T47D (cell line): ENCODE results near the gene SZRD1.

Experiments used
- DNase-seq, 2 experiments: peaks; one replicate each; pipeline versions ENCODE4 v3.0.0 to v3.0.0-alpha.2; 2011 to 2012; ENCODE audit warnings: low read depth in 1 of 2, low spot score in 1 of 2
- JUND ChIP-seq: IDR thresholded peaks from 2 replicates; pipeline ENCODE4 v1.6.1; 2012; ENCODE audit warnings: low read depth
- in situ Hi-C: cut with HindIII; loops from 2 replicates; pipeline ENCODE4 v1.10.0; 2016; ENCODE audit warnings: low sequenced_read_pairs, low pct_unique_long_range_greater_than_20kb

The SZRD1 gene

DNA sequence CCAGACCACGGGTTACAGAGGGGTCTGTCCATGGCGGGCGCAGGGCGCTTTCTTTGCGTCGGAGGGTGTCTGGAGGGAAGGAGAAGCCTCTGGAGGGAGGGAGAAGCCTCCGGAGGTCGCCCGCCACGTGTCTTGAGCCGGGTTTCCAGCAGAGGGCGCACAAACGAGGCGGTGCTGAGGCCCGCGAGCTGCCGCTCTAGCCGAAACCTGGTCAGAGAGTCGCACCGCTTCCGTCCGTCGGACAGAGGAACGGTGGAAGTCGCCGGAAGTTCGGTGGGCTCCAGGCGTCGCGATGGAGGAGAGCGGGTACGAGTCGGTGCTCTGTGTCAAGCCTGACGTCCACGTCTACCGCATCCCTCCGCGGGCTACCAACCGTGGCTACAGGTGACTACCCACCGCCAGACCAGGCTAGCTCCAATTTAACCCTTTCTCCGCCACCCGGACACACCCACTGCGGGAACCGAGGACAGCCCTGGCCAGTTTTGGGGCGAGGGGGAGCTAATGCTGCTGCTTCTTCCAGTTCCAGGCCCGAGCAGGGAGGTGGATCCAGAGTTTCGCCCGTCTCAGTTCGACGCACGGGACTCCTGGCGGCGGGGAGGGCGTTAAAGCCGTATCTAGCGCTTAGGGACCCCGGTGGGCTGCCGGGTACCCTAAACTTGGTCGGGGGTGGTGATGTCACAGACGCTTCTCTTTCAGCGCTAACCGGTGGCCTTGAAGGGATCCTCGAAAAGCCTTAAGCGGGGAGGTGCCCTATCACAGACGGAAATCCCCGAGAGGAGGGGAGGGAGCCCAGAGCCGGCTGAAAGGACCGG is 73.6 kb downstream of the SZRD1 start, which contains the start of gene NECAP2:
Gene NECAP2 (plus strand): TSS at position 255 of the 812 bp plus-strand sequence. CDS start 38 bp downstream, at position 293.
- in situ Hi-C loops: no loop called here
- DNase-seq: peak; percentile 69 to 88
- no peak for TF ChIP-seq JUND

DNA sequence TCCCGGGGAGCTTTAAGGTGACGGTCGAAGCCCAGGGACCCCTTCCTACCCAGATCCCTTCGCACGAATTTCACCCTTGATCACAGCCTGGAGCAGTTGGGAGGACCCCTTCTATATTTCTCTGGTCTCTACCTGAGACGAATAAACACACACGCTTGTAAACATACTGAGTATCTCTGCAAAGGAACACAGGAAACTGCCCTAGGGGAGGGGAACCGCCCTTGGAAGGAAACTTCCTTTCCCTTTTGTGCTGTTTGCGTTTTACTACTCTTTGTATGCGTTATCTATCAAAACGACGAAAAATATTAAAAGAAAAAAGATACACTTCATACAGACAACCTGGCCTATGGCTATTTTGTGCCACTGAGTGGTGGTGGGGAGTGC is 74.2 kb downstream of the SZRD1 start:
- no peak for DNase-seq
- in situ Hi-C loops: no loop called here
- no peak for TF ChIP-seq JUND

DNA sequence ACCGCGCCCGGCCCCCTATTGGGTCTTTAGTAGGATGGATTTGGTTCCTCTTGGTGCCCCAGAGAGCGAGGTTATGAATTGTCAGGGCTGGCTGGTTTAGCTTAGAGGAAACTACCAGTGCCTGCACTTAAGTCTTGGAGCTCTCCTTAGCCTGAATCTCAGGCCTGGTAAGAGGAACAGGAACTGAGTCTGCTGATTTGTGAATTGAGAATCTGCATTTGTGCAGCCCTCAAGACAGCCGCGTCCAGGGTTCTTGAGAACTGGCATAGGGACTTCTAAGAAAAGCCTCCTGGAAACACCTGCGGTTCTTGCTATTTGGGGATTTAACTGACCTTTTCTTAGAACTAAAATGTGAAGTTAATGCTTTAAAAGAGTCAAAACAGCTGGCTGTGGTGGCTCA is 75.2 kb downstream of the SZRD1 start:
- DNase-seq: no peak
- in situ Hi-C loops: no loop called here
- no peak for TF ChIP-seq JUND

DNA sequence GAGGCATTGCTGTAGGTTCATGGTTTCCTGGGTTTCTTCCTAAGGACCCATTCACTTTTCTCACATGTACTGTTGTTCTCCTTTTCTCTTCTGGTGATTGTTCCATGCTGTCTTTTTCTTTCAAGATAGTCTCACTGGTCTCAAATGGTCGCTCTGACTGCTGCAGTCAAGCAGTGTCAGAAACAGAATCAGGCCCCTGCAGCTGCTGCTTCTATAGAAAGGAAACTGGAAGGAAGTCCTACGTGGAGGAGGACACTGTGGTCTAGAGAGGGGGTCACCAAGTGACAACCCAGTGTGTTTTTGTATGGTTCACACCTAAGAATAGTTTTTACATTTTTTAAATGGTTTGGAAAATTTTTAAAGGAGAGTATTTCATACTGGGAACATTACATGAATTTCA is 75.9 kb downstream of the SZRD1 start:
- no peak for TF ChIP-seq JUND
- DNase-seq: no peak
- in situ Hi-C loops: no loop called here

DNA sequence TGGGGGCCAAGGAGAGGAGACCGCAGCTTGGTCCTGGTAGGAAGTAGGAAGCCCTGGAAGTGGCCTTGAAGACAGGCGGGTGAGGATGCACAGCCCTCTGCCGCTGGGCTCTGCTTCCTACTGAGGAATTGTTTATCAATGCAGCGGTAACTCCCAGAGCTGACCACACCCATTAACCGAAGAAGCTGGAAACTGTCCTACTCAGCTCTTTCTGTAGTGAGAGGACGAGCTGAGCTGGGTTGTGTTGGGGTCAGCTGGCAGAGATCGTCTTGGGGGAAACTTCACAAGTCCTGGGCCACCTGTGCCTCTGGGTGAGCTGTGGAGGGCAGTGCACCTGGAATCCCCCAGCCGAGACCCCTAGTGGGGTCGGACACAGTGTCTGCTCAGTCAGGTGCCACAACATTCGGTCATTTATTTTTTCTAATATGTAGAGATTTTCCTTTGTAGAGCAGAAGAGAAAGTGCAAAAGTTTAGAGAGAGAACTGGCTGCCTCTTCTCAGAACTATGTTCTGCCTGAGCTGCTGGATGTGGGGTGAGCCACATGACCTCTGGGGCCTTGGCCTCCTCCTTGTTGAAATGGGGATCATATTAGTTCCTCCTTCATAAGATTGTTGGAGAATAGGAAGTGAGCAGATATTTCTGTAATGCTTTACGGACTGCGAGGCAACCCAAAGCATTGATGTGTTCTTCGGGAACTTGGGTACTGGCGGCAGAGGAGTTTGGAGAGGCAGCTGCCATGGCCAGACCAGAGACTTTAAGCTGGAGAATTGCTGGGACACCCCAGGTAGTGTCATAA is 77.1 kb downstream of the SZRD1 start:
- no peak for TF ChIP-seq JUND
- DNase-seq: no peak
- in situ Hi-C loops: no loop called here

DNA sequence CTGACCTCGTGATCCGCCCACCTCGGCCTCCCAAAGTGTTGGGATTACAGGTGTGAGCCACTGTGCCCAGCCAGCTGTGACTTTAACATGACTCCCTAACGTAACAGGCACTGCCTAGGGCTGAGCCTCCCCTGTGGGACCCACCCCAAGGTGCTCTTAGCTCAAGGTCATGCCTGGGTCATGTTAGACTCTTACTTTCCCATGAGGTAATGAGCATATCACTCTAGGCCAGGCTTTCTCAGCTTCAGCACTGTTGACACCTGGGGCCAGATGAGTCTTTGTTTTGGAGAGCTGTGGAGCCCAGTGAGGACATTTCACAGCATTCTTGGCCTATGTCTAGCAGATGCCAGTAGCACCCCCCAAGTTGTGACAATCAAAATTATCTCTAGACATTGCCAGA is 78.0 kb downstream of the SZRD1 start:
- in situ Hi-C loops: no loop called here
- no peak for DNase-seq
- no peak for TF ChIP-seq JUND

DNA sequence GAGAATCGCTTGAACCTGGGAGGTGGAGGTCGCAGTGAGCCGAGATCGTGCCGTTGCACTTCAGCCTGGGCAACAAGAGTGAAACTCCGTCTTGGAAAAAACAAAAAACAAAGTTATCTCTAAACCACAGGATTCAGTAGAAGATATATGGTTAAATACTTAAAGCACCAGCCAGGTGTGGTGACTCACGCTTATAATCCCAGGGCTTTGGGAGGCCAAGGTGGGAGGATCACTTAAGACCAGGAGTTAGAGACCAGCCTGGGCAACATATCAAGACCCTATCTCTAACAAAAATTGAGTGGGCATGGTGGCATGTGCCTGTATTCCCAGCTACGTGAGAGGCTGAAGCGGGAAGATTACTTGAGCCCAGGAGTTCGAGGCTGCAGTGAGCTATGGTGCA is 79.1 kb downstream of the SZRD1 start:
- no peak for TF ChIP-seq JUND

DNA sequence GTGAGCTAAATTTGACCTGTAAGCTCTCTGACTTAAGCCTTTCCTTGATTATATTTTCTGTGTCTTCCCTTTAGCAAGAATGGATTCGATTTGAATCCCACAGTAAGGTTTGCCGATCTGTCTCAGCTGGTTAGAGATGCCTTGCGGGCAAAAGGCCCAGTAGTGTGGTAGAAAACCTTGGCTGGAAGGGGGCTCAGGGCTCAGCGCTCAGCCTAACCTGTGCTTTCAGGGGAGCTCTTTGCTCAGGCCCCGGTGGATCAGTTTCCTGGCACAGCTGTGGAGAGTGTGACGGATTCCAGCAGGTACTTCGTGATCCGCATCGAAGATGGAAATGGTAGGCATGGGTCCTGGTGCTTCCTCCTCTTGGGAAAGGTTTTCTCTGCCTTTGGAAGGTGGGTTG is 80.6 kb downstream of the SZRD1 start:
- TF ChIP-seq JUND: no peak

More for the DNA sequence above, 79.1 kb downstream of the SZRD1 start:
- no peak for DNase-seq
- in situ Hi-C loops: no loop called here

More for the DNA sequence above, 80.6 kb downstream of the SZRD1 start:
- in situ Hi-C loops: no loop called here
- DNase-seq: no peak
